ENCODE data around the gene CCND3. TPM values are rescaled to one million over a fixed set of nuclear protein-coding genes. Genes with fewer than 3 reads are reported as not detected.

Gene CCND3
- total and polyA plus RNA-seq, 2 of the 8 experiments (the other 6 are each of a cell fraction or from before 2014, with no cell fraction given): 30.6 to 32.9 TPM

GRCh38 chr6:41965429-41966213 lies 24.0 kb upstream of the CCND3 start (continued):
- TF ChIP-seq NANOG (IDR thresholded peaks at IDR 0.05; ENCODE audit: insufficient read depth, low read depth, low read length, poor library complexity, severe bottlenecking) (no peak), CBX8 (IDR thresholded peaks at IDR 0.05; ENCODE audit: borderline replicate concordance, low read depth, low read length) (no peak), PHF8 (conservative IDR thresholded peaks at IDR 0.05; ENCODE audit: low read depth, low read length) (no peak), SIX5 (IDR thresholded peaks at IDR 0.05; ENCODE audit: low read depth, low read length) (no peak), SUZ12 (IDR thresholded peaks at IDR 0.05; ENCODE audit: low read length) (no peak), RBBP5 (IDR thresholded peaks at IDR 0.05; ENCODE audit: borderline replicate concordance, low read depth, low read length) (peak; percentile 79; the same call in 1 of the 2 replicates), KDM1A (IDR thresholded peaks at IDR 0.05; ENCODE audit: borderline replicate concordance, low read length) (peak; percentile 100), POLR2AphosphoS5 (IDR thresholded peaks at IDR 0.05; ENCODE audit: low read depth, low read length) (peak; percentile 40), CHD1 (IDR thresholded peaks at IDR 0.05; ENCODE audit: low read depth, low read length) (no peak), SIN3A (conservative IDR thresholded peaks at IDR 0.05 in 1 of 2, IDR thresholded peaks at IDR 0.05 in 1 of 2; ENCODE audit: low read depth in 1 of 2, low read length in 2 of 2) (no peak), SRF (IDR thresholded peaks at IDR 0.05; ENCODE audit: low read depth, low read length) (no peak), YY1 (IDR thresholded peaks at IDR 0.05; ENCODE audit: low read depth, low read length) (no peak), KDM4A (IDR thresholded peaks at IDR 0.05; ENCODE audit: low read depth, low read length, severe bottlenecking) (no peak), USF2 (IDR thresholded peaks at IDR 0.05; ENCODE audit: low read length) (no peak), GABPA (IDR thresholded peaks at IDR 0.05; ENCODE audit: borderline replicate concordance, insufficient read depth, low read length) (no peak), BRCA1 (IDR thresholded peaks at IDR 0.05; ENCODE audit: low read depth, low read length) (no peak), TAF1 (IDR thresholded peaks at IDR 0.05; ENCODE audit: low read depth, low read length) (peak; percentile 70), CREB1 (IDR thresholded peaks at IDR 0.05) (no peak), CHD2 (IDR thresholded peaks at IDR 0.05; ENCODE audit: low read length) (no peak), BCL11A (IDR thresholded peaks at IDR 0.05; ENCODE audit: low read depth in 2 of 2, low read length in 2 of 2) (no peak), NRF1 (IDR thresholded peaks at IDR 0.05; ENCODE audit: low read depth, low read length) (no peak), SAP30 (IDR thresholded peaks at IDR 0.05; ENCODE audit: insufficient read depth, insufficient replicate concordance, low read length) (no peak), EP300 (IDR thresholded peaks at IDR 0.05; ENCODE audit: borderline replicate concordance in 1 of 2, low read depth in 2 of 2, low read length in 2 of 2) (no peak)

Measured in H1 (cell line).